Panc1 (cell line): ENCODE measurements around the gene LAMA5. TPM values are rescaled to one million over a fixed set of nuclear protein-coding genes. Genes with fewer than 3 reads are reported as not detected.

Source experiments
- ATAC-seq: fragments of 200-7000 bp; cut with Tn5 transposase; 2 replicates; pipeline ENCODE4 v1.9.1; 2020; ENCODE audit warnings: mild to moderate bottlenecking, moderate library complexity
- BruUV-seq: library from RNA; stranded (reverse); fragments of 400-500 nt; replicated peaks from 2 replicates; lab custom pipeline; 2021; lab: Mats Ljungman, UMichigan
- CTCF ChIA-PET: fragments of 300-600 bp; sonication (Branson Sonifier 250); formaldehyde crosslinking; loops from one replicate; lab custom pipeline; 2022; ENCODE audit warnings: antibody characterized with exemption; lab: Charles Lee
- POLR2A ChIA-PET: fragments of 300-600 bp; sonication (Branson Sonifier 250); formaldehyde crosslinking; loops from one replicate; lab custom pipeline; 2022; ENCODE audit warnings: antibody characterized with exemption; lab: Charles Lee
- DNase-seq: peaks from one replicate; pipeline ENCODE4 v3.0.0-alpha.2; 2010; ENCODE audit warnings: low read depth, low spot score
- H3K27ac ChIP-seq: 2 replicates; pipeline ENCODE4 v1.5.1; 2011; ENCODE audit warnings: mild to moderate bottlenecking, low read length, inconsistent platforms
- H3K27me3 ChIP-seq: fragments of 200-500 bp; sonication (Bioruptor generic); 2 replicates; pipeline ENCODE4 v1.6.0; 2014; ENCODE audit warnings: low read length, inconsistent platforms; ENCODE audit not compliant: control insufficient read depth, insufficient read depth
- H3K36me3 ChIP-seq: fragments of 200-500 bp; sonication (Bioruptor generic); 2 replicates; pipeline ENCODE4 v1.5.1; 2014; ENCODE audit warnings: inconsistent platforms, mild to moderate bottlenecking, low read length, moderate library complexity; ENCODE audit not compliant: control insufficient read depth, insufficient read depth
- H3K4me1 ChIP-seq: 2 replicates; pipeline ENCODE4 v1.5.1; 2011; ENCODE audit warnings: inconsistent platforms, mild to moderate bottlenecking, low read length, moderate library complexity; ENCODE audit not compliant: control insufficient read depth, insufficient read depth
- H3K4me3 ChIP-seq, 2 experiments: 2 replicates each; pipeline ENCODE4 v1.5.1; 2011 to 2012; ENCODE audit warnings: low read depth in 2 of 2, low read length in 2 of 2, mild to moderate bottlenecking in 2 of 2, inconsistent platforms in 1 of 2, moderate library complexity in 1 of 2
- H3K9me3 ChIP-seq: fragments of 200-500 bp; sonication (Bioruptor generic); 2 replicates; pipeline ENCODE4 v1.5.1; 2014; ENCODE audit warnings: low read depth, mild to moderate bottlenecking, inconsistent platforms, low read length, moderate library complexity; ENCODE audit not compliant: control insufficient read depth, insufficient read depth
- POLR2AphosphoS5 ChIP-seq: IDR thresholded peaks from 2 replicates; pipeline ENCODE4 v1.6.1; 2012; ENCODE audit warnings: mild to moderate bottlenecking, low read depth, low read length, moderate library complexity
- SIN3A ChIP-seq: IDR thresholded peaks from 2 replicates; pipeline ENCODE4 v1.6.1; 2012; ENCODE audit warnings: low read depth, mild to moderate bottlenecking, low read length, moderate library complexity, borderline replicate concordance; ENCODE audit not compliant: insufficient read depth
- TCF7L2 ChIP-seq: IDR thresholded peaks from 2 replicates; pipeline ENCODE4 v1.6.1; 2011; ENCODE audit warnings: mild to moderate bottlenecking, low read depth, low read length, inconsistent platforms
- in situ Hi-C: cut with HindIII; loops from 2 replicates; pipeline ENCODE4 v1.10.0; 2016; ENCODE audit warnings: low sequenced_read_pairs, low pct_unique_long_range_greater_than_20kb
- intact Hi-C: fragments of 100-400 bp; cut with micrococcal nuclease; formaldehyde crosslinking; loops from one replicate; pipeline ENCODE4 v1.10.0; 2022; ENCODE audit not compliant: unreplicated experiment
- total RNA-seq: library from RNA; stranded (reverse); gene quantifications from one replicate; pipeline ENCODE4 v1.2.1, GENCODE V29; 2021; ENCODE audit not compliant: unreplicated experiment
- TF ChIP-seq, protein P1 (sequence below), 2 experiments: IDR thresholded peaks; 2 replicates each; pipeline ENCODE4 v1.6.1; 2011 to 2012; ENCODE audit warnings: low read depth in 2 of 2, control low read depth in 1 of 2, low read length in 1 of 2, mild to moderate bottlenecking in 1 of 2, moderate library complexity in 1 of 2; ENCODE audit not compliant: insufficient read depth in 1 of 2
- TF ChIP-seq, protein P2 (sequence below): fragments of 450-650 bp; IDR thresholded peaks from 2 replicates; pipeline ENCODE4 v1.5.1; 2017; ENCODE audit warnings: mild to moderate bottlenecking

Gene LAMA5
- total RNA-seq, 1 experiment from 2014 or later = 497 TPM

DNA sequence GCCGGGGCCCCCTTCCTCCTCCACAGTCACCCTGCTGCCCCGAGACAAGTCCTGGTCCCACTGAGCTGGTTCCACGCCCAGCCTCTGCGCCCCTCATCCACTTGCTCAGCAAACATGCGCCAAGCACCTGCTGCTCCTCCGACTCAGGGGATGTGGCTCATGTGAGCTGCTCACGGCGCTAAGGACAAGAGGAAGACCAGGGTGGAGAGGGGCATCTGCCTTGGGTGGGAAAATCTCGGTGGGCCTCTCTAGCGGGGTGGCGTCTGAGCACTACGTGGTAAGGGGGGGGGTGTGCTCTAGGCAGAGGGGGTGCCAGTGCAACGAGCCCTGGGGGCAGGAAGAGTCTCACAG, 4.5 kb downstream of the LAMA5 start:
- Histone ChIP-seq H3K9me3 (no peaks in the 10 kb centered on the region), H3K4me1 (peaks cover 70% of the 10 kb centered on the region), H3K36me3 (no peaks in the 10 kb centered on the region; the same call in 1 of the 2 replicates), H3K4me3 (peak overlapping the region; percentile 89 to 96; a peak in 2 of 4 replicates), H3K27me3 (no peaks in the 10 kb centered on the region), H3K27ac (peak overlapping the region; percentile 88)
- in situ Hi-C loops = no loop called here
- CTCF ChIA-PET = no interaction called here
- BruUV-seq = no TSS peak
- POLR2A ChIA-PET = interaction anchor here (0.6 kb wide), 1 partner anchor 10 kb away, joined by 3 read pairs; no protein-coding TSS in a partner anchor
- DNase-seq (no peak), ATAC-seq (no peak)
- no peak for TF ChIP-seq SIN3A
- TF ChIP-seq TCF7L2 = no peak
- TF ChIP-seq, protein P1, sequence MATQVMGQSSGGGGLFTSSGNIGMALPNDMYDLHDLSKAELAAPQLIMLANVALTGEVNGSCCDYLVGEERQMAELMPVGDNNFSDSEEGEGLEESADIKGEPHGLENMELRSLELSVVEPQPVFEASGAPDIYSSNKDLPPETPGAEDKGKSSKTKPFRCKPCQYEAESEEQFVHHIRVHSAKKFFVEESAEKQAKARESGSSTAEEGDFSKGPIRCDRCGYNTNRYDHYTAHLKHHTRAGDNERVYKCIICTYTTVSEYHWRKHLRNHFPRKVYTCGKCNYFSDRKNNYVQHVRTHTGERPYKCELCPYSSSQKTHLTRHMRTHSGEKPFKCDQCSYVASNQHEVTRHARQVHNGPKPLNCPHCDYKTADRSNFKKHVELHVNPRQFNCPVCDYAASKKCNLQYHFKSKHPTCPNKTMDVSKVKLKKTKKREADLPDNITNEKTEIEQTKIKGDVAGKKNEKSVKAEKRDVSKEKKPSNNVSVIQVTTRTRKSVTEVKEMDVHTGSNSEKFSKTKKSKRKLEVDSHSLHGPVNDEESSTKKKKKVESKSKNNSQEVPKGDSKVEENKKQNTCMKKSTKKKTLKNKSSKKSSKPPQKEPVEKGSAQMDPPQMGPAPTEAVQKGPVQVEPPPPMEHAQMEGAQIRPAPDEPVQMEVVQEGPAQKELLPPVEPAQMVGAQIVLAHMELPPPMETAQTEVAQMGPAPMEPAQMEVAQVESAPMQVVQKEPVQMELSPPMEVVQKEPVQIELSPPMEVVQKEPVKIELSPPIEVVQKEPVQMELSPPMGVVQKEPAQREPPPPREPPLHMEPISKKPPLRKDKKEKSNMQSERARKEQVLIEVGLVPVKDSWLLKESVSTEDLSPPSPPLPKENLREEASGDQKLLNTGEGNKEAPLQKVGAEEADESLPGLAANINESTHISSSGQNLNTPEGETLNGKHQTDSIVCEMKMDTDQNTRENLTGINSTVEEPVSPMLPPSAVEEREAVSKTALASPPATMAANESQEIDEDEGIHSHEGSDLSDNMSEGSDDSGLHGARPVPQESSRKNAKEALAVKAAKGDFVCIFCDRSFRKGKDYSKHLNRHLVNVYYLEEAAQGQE (IDR thresholded peaks at IDR 0.05; ENCODE audit: insufficient read depth in 1 of 2, low read depth in 2 of 2, low read length in 1 of 2) = no peak
- TF ChIP-seq, protein P2, sequence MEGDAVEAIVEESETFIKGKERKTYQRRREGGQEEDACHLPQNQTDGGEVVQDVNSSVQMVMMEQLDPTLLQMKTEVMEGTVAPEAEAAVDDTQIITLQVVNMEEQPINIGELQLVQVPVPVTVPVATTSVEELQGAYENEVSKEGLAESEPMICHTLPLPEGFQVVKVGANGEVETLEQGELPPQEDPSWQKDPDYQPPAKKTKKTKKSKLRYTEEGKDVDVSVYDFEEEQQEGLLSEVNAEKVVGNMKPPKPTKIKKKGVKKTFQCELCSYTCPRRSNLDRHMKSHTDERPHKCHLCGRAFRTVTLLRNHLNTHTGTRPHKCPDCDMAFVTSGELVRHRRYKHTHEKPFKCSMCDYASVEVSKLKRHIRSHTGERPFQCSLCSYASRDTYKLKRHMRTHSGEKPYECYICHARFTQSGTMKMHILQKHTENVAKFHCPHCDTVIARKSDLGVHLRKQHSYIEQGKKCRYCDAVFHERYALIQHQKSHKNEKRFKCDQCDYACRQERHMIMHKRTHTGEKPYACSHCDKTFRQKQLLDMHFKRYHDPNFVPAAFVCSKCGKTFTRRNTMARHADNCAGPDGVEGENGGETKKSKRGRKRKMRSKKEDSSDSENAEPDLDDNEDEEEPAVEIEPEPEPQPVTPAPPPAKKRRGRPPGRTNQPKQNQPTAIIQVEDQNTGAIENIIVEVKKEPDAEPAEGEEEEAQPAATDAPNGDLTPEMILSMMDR = no peak
- no peak for TF ChIP-seq POLR2AphosphoS5
- intact Hi-C loops = no loop called here

DNA sequence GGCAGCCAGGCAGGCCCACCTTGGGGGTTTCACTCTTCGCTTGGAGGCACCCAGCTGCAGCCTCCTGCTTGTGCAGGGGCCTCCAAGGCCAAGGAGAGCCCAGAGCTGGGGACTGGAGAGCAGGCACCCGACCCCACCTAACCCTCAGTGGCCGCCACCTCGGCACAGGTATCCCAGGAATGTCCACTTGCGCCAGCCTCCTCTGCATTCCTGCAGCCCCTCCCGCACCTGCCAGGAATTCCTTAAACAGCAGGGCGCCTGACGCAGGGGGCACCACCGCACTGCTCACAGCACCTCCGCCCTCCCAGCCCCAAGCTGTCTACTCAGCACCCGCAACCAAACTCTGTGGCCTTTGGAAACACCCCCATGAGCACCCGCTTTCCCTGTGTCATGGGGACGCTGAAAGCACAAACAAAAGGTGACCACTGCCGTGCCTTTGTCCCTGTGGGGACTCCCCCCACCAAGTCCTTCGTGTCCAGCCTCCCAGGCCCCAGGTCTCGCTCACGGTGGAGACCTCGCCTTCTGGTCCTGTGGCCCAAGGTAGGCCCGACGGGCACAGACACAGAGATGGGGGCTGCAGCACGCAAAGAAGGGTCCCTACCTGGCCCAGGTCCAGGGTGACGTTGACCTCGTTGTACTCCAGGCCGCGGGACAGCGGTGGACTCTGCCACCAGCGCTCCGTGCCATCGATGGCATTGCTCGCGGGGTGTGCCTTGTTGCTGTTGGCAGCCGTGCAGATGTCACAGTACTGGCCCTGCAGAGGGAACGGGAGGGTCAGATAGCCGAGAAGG, 5.1 kb downstream of the LAMA5 start:
- intact Hi-C loops (no loop called here), in situ Hi-C loops (no loop called here)
- BruUV-seq = TSS peak; percentile 22
- ChIA-PET POLR2A (interaction anchor here (0.6 kb wide), 1 partner anchor 9 kb away, joined by 3 read pairs; no protein-coding TSS in a partner anchor), CTCF (no interaction called here)
- peak; percentile 13 for ATAC-seq
- Histone ChIP-seq H3K27ac (peak overlapping the region; percentile 88), H3K4me3 (peak overlapping the region in 1 of 2 experiments; percentile 23; a peak in 1 of 4 replicates), H3K36me3 (no peaks in the 10 kb centered on the region; the same call in 1 of the 2 replicates), H3K4me1 (peaks cover 75% of the 10 kb centered on the region), H3K9me3 (no peaks in the 10 kb centered on the region), H3K27me3 (no peaks in the 10 kb centered on the region)
- TF ChIP-seq, protein P1 (IDR thresholded peaks at IDR 0.05; ENCODE audit: insufficient read depth in 1 of 2, low read depth in 2 of 2, low read length in 1 of 2) = no peak
- TF ChIP-seq TCF7L2 (peak; percentile 44; the same call in 1 of the 2 replicates), POLR2AphosphoS5 (peak; percentile 17; the same call in 1 of the 2 replicates), SIN3A (0 out of 2 replicates have a peak, but pooled peaks have one; percentile 74)
- TF ChIP-seq, protein P2 = no peak
- no peak for DNase-seq
